ENCODE measurements around the gene PDK1. TPM values are rescaled to one million over a fixed set of nuclear protein-coding genes. Genes with fewer than 3 reads are reported as not detected.
"Not testable (repeated sequence)": the region's sequence is repeated elsewhere in the genome, so short reads cannot be mapped to it uniquely, and the experiment has no call there.

PDK1 gene
- total RNA-seq, 1 donor from 2014 or later = 7.7 TPM

GRCh38 chr2:172533687-172534086, 22.2 kb upstream of the PDK1 start:
- no peak for TF ChIP-seq CTCF (IDR thresholded peaks at IDR 0.05; ENCODE audit: insufficient read depth, low read length, poor library complexity, severe bottlenecking)
- Histone ChIP-seq H3K4me3 (ENCODE audit: low read depth, low read length) (no peak overlapping the region), H3K36me3 (ENCODE audit: control insufficient read depth, insufficient read depth, low read length) (no peaks in the 10 kb centered on the region), H3K27me3 (ENCODE audit: control insufficient read depth, insufficient read depth, low read length) (no peaks in the 10 kb centered on the region)
- no peak for DNase-seq (ENCODE audit: low read depth)

DNA sequence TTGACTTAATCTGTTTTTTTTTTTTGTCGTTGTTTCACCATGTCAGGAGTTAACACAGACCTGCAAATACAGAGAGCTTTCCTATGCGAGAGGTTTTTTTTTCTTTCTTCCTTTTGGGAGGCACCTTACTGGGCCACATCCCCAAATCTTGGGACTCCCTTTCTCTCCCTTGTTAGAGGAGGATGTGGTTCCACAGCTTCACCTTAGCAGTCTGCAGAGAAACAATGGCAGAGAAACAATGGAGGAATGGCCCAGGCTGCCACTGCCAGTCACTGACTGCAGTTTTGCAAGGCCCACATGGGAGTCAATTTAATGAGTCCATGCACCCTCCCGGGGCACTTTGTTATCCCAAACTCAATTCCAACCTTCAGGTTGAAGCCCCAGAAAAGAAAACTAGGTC, 20.8 kb upstream of the PDK1 start:
- DNase-seq (ENCODE audit: low read depth) = no peak

DNA sequence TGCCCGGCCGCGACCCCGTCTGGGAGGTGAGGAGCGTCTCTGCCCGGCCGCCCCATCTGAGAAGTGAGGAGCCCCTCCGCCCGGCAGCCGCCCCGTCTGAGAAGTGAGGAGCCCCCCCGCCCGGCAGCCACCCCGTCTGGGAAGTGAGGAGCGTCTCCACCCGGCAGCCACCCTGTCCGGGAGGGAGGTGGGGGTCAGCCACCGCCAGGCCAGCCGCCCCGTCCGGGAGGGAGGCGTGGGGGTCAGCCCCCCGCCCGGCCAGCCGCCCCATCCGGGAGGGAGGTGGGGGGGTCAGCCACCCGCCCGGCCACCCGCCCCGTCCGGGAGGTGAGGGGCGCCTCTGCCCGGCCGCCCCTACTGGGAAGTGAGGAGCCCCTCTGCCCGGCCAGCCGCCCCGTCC, 18.0 kb upstream of the PDK1 start:
- H3K27me3 ChIP-seq (ENCODE audit: control insufficient read depth, insufficient read depth, low read length); DNase-seq (ENCODE audit: low read depth); H3K36me3 ChIP-seq (ENCODE audit: control insufficient read depth, insufficient read depth, low read length); H3K4me3 ChIP-seq (ENCODE audit: low read depth, low read length): not testable (repeated sequence)

More for the DNA sequence above, 20.8 kb upstream of the PDK1 start:
- TF ChIP-seq CTCF (IDR thresholded peaks at IDR 0.05; ENCODE audit: insufficient read depth, low read length, poor library complexity, severe bottlenecking) = no peak
- Histone ChIP-seq H3K27me3 (ENCODE audit: control insufficient read depth, insufficient read depth, low read length) (no peaks in the 10 kb centered on the region), H3K4me3 (ENCODE audit: low read depth, low read length) (no peak overlapping the region), H3K36me3 (ENCODE audit: control insufficient read depth, insufficient read depth, low read length) (no peaks in the 10 kb centered on the region)

GRCh38 chr2:172539767-172540166, 16.1 kb upstream of the PDK1 start:
- TF ChIP-seq CTCF (IDR thresholded peaks at IDR 0.05; ENCODE audit: insufficient read depth, low read length, poor library complexity, severe bottlenecking) = no peak
- Histone ChIP-seq H3K36me3 (ENCODE audit: control insufficient read depth, insufficient read depth, low read length) (no peaks in the 10 kb centered on the region), H3K27me3 (ENCODE audit: control insufficient read depth, insufficient read depth, low read length) (no peaks in the 10 kb centered on the region), H3K4me3 (ENCODE audit: low read depth, low read length) (no peak overlapping the region)
- no peak for DNase-seq (ENCODE audit: low read depth)

GRCh38 chr2:172540421-172540820, 15.5 kb upstream of the PDK1 start:
- H3K4me3 ChIP-seq (ENCODE audit: low read depth, low read length) = no peak overlapping the region
- H3K27me3 ChIP-seq (ENCODE audit: control insufficient read depth, insufficient read depth, low read length) = no peaks in the 10 kb centered on the region
- H3K36me3 ChIP-seq (ENCODE audit: control insufficient read depth, insufficient read depth, low read length) = no peaks in the 10 kb centered on the region
- no peak for DNase-seq (ENCODE audit: low read depth)
- TF ChIP-seq CTCF (IDR thresholded peaks at IDR 0.05; ENCODE audit: insufficient read depth, low read length, poor library complexity, severe bottlenecking) = no peak

DNA sequence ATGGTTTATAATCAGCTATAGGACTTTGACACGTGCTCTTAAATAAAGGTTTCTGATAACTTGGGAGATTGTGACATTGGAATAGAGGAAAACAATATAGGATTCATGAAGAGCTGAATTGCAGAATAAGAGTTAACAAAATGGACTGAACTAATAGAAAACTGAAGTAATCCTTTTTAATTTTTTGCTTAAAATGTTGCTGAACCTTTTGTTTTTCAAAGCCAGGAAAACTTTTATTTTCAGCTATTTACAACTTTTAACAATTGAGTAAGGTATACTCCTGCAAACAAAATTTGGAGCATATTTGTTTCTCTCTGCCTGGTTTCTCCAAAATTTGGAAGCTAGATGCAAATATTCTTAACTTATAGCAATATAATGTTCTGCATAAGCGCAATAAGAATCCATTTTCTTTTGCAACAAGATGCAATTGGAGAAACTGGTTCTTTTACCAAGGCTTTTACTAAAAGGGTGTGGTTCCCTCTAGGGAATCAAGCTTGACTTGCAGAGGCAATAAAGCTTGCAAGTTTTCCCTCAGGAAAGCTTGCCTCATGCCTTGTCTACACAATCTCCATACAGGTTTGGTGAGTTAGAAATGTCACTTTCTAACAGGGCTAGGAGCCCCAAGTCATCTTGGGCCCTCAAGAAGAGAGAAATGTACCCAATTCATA, 10.3 kb upstream of the PDK1 start:
- Histone ChIP-seq H3K27me3 (ENCODE audit: control insufficient read depth, insufficient read depth, low read length) (no peaks in the 10 kb centered on the region), H3K36me3 (ENCODE audit: control insufficient read depth, insufficient read depth, low read length) (no peaks in the 10 kb centered on the region), H3K4me3 (ENCODE audit: low read depth, low read length) (no peak overlapping the region)
- TF ChIP-seq CTCF (IDR thresholded peaks at IDR 0.05; ENCODE audit: insufficient read depth, low read length, poor library complexity, severe bottlenecking) = no peak
- no peak for DNase-seq (ENCODE audit: low read depth)
